PC-3 (cell line): Measurements from ENCODE around the gene AK8.

Experiments used
- EZH2 ChIP-seq: fragments of 300-600 bp; sonication (generic); IDR thresholded peaks from one replicate; pipeline ENCODE4 v1.6.1; 2017; ENCODE audit warnings: antibody characterized with exemption, mild to moderate bottlenecking, low read length; ENCODE audit not compliant: unreplicated experiment
- EZH2phosphoT487 ChIP-seq: fragments of 300-600 bp; sonication (generic); IDR thresholded peaks from 2 replicates; pipeline ENCODE4 v1.6.1; 2018; ENCODE audit warnings: mild to moderate bottlenecking, antibody characterized with exemption, low read length, borderline replicate concordance
- TF ChIP-seq, protein P1 (sequence below): fragments of 300-600 bp; sonication (generic); conservative IDR thresholded peaks from 2 replicates; pipeline ENCODE4 v1.5.1; 2017; ENCODE audit warnings: antibody characterized with exemption, low read depth, mild to moderate bottlenecking, low read length

DNA sequence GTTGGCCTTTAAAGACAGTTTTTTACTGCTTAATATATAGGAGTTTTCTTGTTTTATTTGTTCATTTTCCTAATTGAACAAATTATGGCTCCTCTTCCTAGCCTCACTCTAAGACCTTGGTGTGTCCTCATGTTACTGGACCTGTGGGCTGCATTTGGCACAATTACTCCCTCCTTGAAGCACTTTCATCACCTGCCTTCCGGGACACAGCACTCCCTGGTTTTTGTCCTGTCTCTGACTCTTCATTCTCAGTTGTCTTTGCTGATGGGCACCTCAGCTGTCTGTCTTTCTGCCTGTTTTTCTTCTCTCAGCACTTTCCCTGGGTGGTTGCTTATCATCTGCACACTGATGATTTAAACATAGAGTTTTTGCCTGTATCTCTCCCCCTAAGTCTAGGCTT lies 194.2 kb downstream of the AK8 start:
- TF ChIP-seq, protein P1, sequence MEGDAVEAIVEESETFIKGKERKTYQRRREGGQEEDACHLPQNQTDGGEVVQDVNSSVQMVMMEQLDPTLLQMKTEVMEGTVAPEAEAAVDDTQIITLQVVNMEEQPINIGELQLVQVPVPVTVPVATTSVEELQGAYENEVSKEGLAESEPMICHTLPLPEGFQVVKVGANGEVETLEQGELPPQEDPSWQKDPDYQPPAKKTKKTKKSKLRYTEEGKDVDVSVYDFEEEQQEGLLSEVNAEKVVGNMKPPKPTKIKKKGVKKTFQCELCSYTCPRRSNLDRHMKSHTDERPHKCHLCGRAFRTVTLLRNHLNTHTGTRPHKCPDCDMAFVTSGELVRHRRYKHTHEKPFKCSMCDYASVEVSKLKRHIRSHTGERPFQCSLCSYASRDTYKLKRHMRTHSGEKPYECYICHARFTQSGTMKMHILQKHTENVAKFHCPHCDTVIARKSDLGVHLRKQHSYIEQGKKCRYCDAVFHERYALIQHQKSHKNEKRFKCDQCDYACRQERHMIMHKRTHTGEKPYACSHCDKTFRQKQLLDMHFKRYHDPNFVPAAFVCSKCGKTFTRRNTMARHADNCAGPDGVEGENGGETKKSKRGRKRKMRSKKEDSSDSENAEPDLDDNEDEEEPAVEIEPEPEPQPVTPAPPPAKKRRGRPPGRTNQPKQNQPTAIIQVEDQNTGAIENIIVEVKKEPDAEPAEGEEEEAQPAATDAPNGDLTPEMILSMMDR, result no peak
- TF ChIP-seq EZH2 (no peak), EZH2phosphoT487 (no peak)
